Forelimb muscle (tissue), 1 donor: ENCODE data around the gene SEMA4A. TPM values are rescaled to one million over a fixed set of nuclear protein-coding genes. Genes with fewer than 3 reads are reported as not detected.
"Not testable (repeated sequence)": the region's sequence is repeated elsewhere in the genome, so short reads cannot be mapped to it uniquely, and the experiment has no call there.

Experiments
- DNase-seq: peaks from one replicate; pipeline ENCODE4 v3.0.0-alpha.2; 2013; ENCODE audit warnings: low read depth
- polyA plus RNA-seq: library from polyadenylated mRNA; unstranded; fragments of 120-200 nt; gene quantifications from one replicate; pipeline ENCODE4 v1.2.1, GENCODE V29; 2013; ENCODE audit not compliant: insufficient read length

Gene SEMA4A
- polyA plus RNA-seq, 1 donor, result 3.0 TPM

DNA sequence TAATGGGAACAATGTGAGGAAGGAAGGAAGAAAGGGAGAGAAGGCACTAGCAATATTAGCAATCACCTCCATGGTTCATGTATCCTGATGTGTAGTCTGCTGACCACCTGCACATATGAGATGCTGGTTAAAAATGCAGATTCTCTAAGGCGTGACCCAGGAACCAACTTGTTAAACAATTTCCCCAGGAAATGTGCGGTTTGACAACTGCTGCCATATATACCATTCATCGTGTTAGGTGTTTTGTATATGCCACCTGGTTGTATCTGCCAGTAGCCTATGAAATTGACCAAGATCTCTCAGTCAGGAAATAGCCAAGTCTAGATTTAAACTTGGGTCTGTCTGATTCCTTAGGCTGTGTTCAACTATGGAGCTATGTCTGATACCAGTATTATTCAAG, 4.1 kb downstream of the SEMA4A start:
- no peak for DNase-seq

DNA sequence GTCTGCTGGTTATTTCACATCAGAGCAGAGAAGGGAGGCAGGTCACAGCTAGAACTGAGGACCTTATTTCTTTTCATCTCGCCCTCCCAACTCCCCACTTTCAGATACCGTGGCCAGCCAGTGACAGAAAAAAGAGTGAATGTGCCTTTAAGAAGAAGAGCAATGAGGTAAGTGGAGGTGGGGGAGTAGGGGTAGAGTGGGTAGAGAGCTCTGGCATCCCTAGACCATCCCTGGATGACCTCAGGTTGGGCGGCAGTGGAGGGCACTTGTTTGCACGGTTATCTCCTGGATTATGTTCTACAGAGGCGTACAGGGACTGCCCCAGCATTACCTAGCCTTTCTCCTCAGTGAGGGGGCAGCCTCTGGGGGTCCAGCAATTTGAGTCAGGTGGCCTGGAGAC, 4.6 kb downstream of the SEMA4A start:
- DNase-seq, result no peak

GRCh38 chr1:156160000-156160742, 6.8 kb downstream of the SEMA4A start:
- DNase-seq, result no peak

DNA sequence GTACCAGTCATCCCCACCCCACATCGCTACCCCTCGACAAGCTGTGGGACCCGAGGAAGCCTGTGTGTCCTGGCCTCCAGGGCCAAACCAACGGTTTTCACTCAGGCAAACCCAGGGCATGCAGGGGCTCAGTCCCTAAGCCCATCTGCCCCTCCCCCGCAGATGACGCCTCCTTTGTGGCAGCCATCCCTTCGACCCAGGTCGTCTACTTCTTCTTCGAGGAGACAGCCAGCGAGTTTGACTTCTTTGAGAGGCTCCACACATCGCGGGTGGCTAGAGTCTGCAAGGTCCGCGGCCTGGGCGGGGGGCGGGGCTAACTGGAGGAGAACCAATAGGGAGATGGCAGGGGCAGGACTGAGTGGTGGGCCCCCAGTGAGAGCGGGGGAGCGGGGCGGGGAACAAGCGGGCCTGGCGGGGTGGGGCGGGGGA, 7.4 kb downstream of the SEMA4A start:
- peak; percentile 41 for DNase-seq

DNA sequence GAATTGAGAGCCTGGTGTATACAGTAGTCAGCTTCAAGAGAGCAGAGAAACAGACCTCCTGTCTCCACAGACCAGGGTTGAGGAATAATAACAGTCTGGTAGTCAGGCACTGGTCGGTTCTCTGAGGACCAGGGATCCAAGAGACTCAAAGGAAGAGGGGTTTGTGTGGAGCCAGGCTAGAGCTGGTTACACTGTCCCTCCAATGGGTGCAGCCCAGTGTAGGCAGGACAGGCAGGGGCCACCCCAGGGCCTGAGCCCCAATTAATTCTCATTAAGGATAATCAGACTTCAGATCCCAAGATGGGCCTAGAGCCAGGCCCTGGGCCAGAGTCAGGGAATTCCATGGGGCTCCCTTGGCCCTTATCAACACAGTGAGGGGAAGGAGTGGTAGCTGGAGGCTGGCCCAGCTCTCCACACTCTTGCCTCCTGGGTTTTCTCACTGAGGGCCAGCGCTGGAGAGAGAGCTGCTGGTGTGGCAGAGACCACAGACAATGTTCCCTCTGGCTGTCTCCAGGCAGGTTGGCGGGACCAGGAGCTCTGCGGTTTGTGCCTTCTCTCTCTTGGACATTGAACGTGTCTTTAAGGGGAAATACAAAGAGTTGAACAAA, 9.1 kb downstream of the SEMA4A start:
- no peak for DNase-seq

DNA sequence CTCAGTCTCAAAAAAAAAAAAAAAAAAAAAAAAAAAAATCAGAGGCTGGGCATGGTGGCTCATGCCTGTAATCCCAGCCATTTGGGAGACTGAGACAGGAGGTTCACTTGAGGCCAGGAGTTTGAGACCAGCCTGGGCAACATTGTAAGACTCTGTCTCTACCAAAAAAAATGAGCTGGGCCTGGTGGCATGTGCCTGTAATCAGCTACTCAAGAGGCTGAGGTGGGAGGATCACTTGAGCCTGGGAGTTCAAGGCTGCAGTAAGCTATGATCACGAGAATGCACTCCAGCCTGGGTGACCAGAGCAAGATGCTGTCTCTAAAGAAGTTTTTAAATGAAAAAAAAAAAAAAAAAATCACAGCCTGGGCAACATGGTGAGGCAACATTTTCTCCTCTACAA, 10.3 kb downstream of the SEMA4A start:
- DNase-seq, result no peak

DNA sequence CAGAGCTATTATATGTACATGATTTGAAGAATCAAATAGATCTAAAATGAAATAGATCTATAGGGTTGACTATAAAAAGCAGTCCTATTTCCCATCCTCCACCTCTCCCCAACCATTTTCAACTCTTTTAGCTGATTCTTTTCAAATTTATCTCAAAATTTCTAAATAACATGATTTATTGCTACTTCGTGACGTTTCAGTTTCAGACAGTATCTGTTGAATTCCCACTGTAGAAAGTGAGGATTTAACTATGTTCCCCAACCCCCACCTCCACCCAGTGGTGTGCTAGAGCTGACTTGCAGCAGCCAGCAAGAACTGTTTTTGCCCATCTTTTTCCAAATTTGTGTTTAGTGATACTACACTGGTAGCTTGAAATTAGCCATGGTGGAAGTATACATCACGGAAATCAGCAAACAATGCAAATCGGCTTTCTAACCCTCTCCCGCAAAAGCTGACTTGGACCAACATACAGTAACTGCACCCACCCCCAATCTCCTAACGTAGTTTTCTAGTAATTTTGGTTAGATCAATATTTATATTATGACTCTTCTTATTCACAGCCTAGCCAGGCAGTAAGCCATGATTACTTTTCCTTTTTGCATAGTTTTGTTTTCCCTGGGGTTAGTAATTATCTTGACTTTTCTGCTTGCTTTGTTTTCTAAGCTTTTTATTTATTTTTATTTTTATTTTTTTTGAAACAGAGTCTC, 10.9 kb downstream of the SEMA4A start:
- DNase-seq, result no peak

DNA sequence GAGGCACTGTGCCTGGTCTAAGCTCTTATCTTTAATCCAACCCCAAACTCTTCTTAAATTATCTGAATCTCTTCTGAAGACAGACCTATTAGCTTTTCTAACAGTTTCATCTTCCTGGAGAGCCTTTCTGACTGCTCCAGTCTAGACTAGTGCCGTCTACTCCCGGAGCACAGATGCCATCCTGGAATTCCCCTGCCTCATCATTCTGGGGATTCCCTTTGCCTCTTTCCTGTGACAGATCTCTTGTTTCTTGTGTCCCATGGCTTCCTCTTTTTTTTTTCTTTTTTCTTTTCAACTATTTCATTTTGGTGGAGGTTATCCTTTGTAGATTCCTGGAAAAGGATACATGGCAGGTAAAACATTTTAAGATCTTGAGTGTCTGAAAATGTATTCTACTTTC, 11.7 kb downstream of the SEMA4A start:
- no peak for DNase-seq

GRCh38 chr1:156167536-156167935, 14.2 kb downstream of the SEMA4A start:
- no peak for DNase-seq

DNA sequence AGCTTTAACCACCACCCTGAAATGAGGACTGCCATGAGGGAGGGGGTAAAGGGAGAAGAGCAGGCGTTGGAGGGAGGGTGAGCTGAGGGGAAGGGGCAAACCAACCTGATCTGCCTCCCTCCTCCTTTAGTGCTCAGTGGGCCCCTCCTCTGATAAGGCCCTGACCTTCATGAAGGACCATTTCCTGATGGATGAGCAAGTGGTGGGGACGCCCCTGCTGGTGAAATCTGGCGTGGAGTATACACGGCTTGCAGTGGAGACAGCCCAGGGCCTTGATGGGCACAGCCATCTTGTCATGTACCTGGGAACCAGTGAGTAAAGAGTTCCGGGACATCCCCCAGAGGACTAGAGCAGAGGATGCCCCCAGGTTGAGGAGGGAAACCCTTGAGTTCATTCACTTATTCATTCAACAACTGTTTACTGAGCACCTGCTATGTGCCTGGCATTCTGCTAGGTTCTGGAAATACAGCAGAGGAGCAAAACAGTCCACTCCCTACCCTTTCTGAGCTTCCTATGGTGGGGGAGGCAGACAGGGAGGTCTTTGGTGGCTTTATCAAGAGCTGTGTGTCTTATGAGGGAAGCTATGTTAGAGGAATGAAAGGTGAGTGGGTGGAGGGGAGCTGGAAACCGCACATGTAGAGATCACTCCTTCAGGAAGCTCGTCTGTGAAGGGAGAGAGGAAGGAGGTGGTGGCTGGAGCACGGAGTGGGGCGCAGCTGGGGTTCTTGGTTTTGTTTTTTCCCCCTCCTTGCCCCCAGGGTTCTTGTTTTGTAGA, 19.5 kb downstream of the SEMA4A start:
- no peak for DNase-seq

GRCh38 chr1:156176610-156177210, 23.3 kb downstream of the SEMA4A start:
- DNase-seq, result no peak

DNA sequence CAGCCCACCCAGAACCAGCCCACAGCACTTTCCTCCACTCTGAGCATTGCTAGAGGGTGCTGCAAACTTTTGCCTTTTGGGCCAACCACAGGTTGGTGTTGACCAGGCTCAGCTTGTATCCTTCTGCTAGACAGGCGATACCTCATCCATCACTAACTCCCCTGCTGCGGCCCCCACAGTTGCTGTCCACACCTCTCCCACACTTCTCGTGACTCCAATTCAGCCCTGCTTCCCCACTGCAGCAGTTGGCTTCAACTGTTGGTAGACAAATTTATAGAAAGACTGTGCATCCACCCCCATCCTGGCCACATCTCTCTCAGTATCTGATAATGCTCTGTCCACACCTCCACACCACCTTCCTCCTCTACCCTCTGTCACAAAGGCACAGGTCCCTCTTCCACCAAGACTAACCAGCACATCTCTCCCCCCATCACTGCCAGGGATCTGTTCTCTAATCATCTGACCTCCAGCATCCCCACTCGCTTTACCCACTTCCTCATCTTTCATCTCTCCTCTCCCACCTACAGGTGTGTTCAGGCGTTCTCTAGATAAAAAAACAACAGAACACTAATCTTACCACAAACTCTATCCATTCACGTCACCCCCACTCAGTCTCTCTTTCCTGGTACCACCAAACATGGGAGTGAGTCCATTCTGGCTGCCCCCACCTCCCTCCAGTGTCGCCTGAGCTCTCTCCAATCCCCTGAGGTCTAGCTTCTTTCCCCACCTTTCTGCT, 24.7 kb downstream of the SEMA4A start:
- DNase-seq, result no peak

DNA sequence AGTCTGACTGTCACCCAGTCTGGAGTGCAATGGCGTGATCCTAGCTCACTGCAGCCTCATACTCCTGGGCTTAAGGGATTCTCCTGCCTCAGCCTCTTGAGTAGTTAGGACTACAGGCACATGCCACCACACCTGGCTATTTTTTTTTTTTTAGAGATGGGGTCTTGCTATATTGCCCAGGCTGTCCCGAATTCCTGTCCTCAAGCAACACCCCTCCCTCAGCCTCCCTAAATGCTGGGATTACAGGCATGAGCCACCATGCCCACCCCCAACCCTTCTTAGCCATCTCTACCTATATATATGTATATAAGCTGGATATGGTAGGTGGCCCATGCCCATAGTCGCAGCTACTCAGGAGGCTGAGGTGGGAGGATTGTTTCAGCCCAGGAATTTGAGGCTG, 27.1 kb downstream of the SEMA4A start:
- no peak for DNase-seq

GRCh38 chr1:156181391-156181924, 28.1 kb downstream of the SEMA4A start:
- DNase-seq, result not testable (repeated sequence)

DNA sequence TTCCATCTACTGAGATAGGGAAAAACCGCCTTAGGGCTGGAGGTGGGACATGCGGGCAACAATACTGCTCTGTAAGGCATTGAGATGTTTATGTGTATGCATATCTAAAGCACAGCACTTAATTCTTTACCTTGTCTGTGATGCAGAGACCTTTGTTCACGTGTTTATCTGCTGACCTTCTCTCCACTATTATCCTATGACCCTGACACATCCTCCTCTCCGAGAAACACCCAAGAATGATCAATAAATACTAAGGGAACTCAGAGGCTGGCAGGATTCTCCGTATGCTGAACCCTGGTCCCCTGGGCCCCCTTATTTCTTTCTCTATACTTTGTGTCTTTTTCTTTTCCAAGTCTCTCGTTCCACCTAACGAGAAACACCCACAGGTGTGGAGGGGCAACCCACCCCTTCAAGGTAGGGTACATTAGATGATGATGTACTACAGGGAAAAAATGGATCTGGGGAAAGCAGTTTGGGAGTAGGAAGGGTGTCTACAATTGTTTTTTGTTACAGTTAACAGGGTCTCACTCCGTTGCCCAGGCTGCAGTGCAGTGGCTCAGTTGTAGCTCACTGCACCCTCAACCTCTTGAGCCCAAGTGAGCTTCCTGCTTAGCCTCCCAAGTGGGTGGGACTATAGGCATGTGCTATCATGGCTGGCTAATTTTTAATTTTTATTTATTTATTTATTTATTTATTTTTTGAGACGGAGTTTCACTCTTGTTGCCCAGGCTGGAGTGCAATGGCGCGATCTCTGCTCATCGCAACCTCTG, 28.8 kb downstream of the SEMA4A start:
- not testable (repeated sequence) for DNase-seq

- DNase-seq, result not testable (repeated sequence)
Measured at GRCh38 chr1:156186347-156187177, 33.2 kb downstream of the SEMA4A start.

DNA sequence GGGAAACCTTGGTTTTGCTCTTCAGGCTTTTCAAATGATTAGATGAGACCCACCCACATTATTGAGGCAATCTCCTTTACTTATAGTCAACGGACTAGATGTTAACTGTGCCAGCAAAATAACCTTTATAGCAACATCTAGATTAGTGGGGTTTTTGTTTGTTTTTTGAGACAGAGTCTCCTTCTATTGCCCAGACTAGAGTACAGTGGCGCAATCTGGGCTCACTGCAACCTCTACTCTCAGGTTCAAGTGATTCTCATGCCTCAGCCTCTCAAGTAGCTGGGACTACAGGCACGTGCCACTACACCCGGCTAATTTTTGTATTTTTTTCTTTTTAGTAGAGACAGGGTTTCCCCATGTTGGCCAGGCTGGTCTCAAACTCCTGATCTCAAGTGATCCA, 36.9 kb downstream of the SEMA4A start:
- DNase-seq, result not testable (repeated sequence)

DNA sequence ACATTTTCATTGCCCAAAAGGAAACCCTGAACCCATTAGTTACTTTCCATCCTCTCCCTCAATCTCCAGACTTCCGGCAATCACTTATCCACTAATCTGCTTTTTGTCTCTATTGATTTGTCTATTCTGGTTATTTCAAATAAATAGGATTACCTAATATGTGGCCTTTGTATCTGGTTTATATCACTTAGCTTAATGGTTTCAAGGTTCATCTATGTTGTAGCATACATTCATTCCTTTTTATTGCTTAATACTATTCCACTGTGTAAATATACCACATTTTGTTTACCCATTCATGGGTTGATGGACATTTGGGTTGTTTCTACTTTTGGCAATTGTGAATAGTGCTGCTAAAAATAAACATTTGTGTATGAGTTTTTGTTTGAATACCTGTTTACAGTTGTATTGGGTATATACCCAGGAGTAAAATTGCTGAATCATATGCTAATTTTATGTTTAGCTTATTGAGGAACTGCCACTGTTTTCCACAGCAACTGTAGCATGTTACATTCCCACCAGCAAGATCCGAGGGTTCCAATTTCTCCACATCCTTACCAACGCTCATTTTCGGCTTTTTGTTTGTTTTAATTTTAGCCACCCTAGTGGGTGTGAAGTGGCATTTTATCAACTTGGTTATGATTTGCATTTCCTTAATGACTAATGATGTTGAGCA, 38.0 kb downstream of the SEMA4A start:
- DNase-seq, result no peak

GRCh38 chr1:156193208-156193487, 39.8 kb downstream of the SEMA4A start:
- DNase-seq, result no peak
